ENCODE measurements around the gene DPCD. TPM values are rescaled to one million over a fixed set of nuclear protein-coding genes. Genes with fewer than 3 reads are reported as not detected.
"Not testable (repeated sequence)": the region's sequence is repeated elsewhere in the genome, so short reads cannot be mapped to it uniquely, and the experiment has no call there.

The DPCD gene
- total RNA-seq, 1 experiment from 2014 or later: 81.5 TPM

DNA sequence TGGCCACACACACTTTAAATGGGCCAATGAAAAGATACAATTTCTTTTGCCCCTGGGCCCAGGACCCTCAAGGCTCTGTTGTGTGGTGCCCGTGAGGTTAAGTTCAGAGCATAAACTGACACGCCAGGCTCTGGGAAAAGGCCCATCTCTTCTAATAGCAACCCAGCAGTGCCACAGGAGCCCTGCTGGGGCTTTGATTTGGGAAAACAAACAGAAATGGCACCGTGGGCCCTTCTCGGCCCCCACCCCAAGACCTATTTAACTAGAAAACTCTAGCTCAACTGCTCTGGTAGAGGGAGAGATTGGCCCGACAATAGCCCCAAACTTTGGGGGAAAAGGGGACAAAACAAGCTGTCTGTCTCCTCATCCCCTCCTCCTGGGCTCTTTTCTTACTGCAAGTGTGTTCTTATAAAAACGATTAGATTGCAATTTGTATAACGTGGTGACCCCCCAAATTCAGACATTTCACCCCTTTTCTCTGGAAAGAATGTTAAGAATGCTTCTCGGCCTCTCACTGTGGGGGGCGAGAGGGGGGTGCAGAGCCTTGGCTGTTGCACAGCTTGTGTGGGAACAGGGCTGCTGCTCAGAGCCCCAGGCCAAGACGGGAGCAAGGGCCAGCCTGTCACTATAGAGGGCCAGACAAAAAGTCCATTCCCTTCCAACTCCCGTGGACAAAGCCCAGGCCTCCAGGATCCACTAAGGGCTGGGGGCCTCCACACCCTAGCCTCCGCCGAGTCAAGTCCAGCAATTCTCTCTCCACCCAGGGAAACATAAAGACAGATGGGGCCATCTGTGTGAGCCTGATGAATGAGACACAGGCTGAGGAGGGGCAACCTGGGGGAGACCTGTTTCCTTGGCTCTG is 26.8 kb downstream of the DPCD start:
- DNase-seq (ENCODE audit: low read depth): no peak
- in situ Hi-C loops (cut with HindIII; ENCODE audit: low pct_unique_long_range_greater_than_20kb, low sequenced_read_pairs): no loop called here

- DNase-seq (ENCODE audit: low read depth): no peak
- in situ Hi-C loops (cut with HindIII; ENCODE audit: low pct_unique_long_range_greater_than_20kb, low sequenced_read_pairs): no loop called here
These were observed 27.5 kb downstream of the DPCD start for GRCh38 chr10:101615525-101616116.

- no peak for DNase-seq (ENCODE audit: low read depth)
- in situ Hi-C loops (cut with HindIII; ENCODE audit: low pct_unique_long_range_greater_than_20kb, low sequenced_read_pairs): no loop called here
These were observed 28.4 kb downstream of the DPCD start for GRCh38 chr10:101616415-101617101.

DNA sequence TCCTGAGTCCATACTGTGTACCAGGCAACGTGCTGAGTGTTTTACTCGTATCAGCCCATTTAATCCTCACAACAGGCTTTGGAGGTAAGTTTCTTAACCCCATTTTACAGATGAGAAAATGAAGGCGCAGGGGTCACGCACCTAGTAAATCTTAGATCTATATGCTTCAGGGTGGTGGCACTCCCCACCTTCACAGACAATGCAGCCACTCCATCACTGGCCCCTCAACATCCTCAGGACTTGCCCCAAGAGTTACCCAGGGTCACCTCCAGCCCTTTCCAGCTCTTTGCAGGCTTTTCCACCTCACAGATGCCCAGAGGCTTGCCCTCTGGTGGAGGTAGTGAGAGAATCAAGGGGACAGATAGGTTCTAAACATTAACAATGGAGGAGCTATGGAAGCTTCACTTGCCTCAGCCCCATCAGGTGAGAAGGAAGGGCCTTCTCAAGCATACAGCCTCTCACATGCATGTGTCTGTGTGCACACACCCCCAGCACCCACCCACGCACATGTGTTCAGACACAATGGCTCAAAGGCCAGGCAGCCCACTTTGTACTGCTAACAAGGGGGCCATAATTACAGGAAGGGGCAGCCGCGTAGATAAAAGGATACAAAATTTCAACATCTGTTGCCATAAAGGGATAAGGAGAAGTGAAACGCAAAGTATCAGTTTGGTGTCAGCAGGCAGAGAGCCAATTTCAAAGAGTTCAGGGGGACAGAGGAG is 29.1 kb downstream of the DPCD start:
- DNase-seq (ENCODE audit: low read depth): no peak
- in situ Hi-C loops (cut with HindIII; ENCODE audit: low pct_unique_long_range_greater_than_20kb, low sequenced_read_pairs): no loop called here

DNA sequence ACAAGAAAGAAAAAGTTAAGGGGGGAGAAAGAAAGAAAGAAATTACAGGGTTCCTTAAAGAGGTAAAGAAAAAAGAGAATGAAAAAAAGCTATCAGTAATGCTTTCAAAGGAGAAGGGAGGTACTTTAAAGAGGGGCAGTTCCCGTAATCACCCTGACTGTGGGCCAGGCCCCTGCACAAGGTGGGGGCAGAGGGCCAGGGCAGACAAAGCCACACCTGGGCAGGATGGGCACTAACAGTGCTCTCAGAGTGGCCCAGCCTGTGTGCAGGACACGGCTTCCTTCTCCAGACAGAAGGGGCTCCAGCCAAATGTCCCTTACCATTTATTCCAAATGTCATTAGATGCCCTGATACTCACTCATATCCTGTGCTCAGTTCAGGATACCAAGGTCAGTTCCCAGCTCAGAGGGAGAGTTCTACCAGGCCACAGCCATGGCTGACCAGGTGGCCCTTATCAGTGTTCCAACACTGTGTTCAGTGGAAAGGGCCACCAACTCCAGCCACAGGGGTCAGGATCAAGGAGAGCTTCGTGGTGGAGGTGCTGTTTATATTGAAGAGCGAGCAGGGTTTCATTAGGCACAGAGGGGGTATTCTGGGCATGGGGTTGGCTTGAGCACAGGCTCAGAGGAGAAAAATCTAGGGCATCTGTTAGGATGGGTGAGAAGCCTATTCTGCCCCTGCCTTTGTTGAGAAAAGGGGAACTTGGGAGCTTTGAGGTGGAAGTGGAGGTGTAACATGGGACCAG is 29.9 kb downstream of the DPCD start:
- DNase-seq (ENCODE audit: low read depth): no peak
- in situ Hi-C loops (cut with HindIII; ENCODE audit: low pct_unique_long_range_greater_than_20kb, low sequenced_read_pairs): no loop called here

DNA sequence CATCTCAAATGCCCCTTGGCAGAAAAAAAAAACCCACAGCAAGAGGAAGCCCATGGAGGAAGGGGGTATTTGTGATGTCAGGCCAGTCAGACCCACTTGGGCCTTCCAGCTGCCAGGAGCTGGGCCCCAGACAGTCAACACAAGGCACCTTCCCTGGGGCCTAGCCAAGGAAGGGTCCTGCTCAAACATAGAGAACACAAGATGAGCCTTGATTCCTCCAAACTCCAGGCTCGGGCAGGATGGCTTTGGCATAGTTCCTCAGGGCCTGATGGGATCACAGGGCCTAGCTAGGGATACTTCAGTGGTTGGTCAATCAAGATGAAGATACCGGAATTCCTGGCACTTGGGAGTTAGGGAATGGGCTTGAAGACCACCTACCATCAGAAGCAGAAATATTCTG is 30.8 kb downstream of the DPCD start:
- no peak for DNase-seq (ENCODE audit: low read depth)
- in situ Hi-C loops (cut with HindIII; ENCODE audit: low pct_unique_long_range_greater_than_20kb, low sequenced_read_pairs): no loop called here

DNA sequence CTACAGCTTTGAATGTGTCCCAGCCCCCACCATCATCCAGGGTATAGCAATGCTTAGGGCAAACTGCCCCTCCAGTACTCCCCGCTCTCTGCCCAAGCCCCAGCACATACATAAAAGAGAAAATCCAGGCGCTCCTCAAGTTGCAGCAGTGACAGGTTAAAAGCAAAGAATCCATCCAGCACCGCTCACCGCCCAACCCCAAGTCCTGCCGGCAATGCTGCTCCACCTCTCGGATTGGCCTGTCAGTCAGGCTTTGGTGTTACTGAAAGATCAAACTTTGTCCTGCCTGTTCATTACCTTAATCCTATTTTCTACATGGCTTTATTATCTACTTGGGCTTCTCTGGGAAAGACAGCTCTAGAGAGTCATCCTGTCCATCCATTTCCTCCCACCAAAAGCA is 31.9 kb downstream of the DPCD start:
- in situ Hi-C loops (cut with HindIII; ENCODE audit: low pct_unique_long_range_greater_than_20kb, low sequenced_read_pairs): no loop called here
- DNase-seq (ENCODE audit: low read depth): no peak

GRCh38 chr10:101623528-101623927 is 35.4 kb downstream of the DPCD start:
- DNase-seq (ENCODE audit: low read depth): no peak
- in situ Hi-C loops (cut with HindIII; ENCODE audit: low pct_unique_long_range_greater_than_20kb, low sequenced_read_pairs): no loop called here

GRCh38 chr10:101624526-101625102 is 36.5 kb downstream of the DPCD start:
- DNase-seq (ENCODE audit: low read depth): no peak
- in situ Hi-C loops (cut with HindIII; ENCODE audit: low pct_unique_long_range_greater_than_20kb, low sequenced_read_pairs): no loop called here

- in situ Hi-C loops (cut with HindIII; ENCODE audit: low pct_unique_long_range_greater_than_20kb, low sequenced_read_pairs): no loop called here
- no peak for DNase-seq (ENCODE audit: low read depth)
These were observed 37.8 kb downstream of the DPCD start for GRCh38 chr10:101625821-101626412.

DNA sequence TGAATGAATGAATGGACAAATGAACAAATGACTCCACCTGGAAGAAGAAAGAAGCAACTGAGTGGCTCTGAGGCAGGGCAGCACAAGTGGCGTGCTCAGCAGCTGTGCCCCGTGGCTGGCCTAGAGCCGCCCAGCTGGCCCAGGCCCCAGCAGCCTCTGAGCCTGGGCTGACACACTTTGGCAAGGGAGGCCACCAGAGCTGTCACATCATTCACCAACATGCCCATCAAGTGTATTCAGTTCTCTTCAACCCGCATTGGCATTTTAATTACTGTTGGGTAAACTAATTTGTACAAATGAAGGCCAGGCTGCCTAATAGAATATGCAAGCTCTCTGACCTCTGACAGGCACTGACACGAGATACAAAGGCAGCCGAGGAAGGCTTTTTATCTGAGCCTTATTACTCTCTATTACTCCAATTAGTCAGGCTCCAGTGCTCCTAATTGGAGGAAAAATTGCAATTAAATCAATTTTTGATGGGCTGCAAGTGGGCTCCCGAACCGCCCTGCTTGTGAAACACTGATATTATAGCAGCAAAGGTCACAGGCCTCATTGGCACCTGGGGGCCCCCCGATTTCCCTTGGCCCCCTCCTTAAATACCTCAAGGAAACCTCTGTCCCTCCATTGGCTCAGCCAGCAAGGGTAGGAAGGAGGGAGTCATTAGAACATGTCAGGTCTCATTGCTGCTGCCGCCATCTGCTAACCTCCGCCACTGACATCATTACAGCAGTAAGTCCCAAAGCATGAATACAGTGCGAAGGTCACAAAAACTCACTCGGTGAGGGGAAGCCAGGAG is 41.9 kb downstream of the DPCD start:
- in situ Hi-C loops (cut with HindIII; ENCODE audit: low pct_unique_long_range_greater_than_20kb, low sequenced_read_pairs): no loop called here
- DNase-seq (ENCODE audit: low read depth): no peak

GRCh38 chr10:101630633-101630920 is 42.5 kb downstream of the DPCD start:
- in situ Hi-C loops (cut with HindIII; ENCODE audit: low pct_unique_long_range_greater_than_20kb, low sequenced_read_pairs): no loop called here
- DNase-seq (ENCODE audit: low read depth): no peak

- in situ Hi-C loops (cut with HindIII; ENCODE audit: low pct_unique_long_range_greater_than_20kb, low sequenced_read_pairs): no loop called here
- DNase-seq (ENCODE audit: low read depth): no peak
These were observed 43.8 kb downstream of the DPCD start for GRCh38 chr10:101631821-101632475.

DNA sequence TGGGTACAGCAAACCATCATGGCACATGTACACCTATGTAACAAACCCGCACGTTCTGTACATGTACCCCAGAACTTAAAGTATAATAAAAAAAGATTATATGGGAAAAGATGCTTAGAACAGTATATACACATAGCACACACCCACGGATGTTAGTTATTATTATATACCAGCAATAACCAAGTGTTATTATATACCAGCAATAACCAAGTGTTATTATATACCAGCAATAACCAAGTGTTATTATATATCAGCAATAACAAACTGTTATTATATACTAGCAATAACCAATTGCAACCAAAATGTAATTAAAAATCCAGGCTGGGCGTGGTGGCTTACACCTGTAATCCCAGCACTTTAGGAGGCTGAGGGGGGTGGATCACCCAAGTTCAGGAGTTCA is 45.4 kb downstream of the DPCD start:
- DNase-seq (ENCODE audit: low read depth); in situ Hi-C loops (cut with HindIII; ENCODE audit: low pct_unique_long_range_greater_than_20kb, low sequenced_read_pairs): not testable (repeated sequence)

DNA sequence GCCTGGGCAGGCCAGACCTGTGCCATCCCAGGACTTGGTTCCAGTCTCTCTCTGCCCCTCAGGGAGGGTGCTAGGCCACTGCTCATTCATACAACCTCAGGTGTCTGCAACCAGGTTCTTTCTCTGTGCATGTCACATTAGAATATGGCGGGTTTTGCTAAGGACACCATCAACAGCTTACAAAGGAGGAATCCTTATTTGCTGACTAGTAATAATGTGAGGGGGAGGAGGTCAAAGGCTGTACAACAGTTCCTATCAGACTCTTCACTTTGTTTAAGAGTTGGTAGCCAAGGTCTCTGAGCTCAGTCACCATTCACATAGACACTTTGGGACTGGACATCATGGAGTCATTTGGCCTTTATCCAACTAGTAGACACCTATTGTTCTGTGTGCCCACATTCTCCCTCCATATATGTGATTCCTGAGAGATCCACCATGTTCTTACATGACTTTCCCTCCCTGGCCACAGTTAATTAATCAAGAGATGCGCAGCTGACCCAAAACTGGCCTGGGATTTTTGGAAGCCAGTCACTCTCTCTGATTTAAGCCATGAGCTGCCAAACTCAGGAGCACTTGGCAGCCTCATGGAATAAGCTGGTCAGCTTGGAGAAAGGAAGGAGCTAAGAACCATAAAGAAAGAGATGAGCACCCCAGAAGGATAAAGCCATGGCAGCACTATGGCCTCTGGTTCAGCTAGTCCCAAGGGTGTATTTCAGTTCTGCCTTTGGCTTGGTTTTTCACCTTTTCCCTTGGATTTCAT is 51.2 kb downstream of the DPCD start:
- in situ Hi-C loops (cut with HindIII; ENCODE audit: low pct_unique_long_range_greater_than_20kb, low sequenced_read_pairs): no loop called here
- no peak for DNase-seq (ENCODE audit: low read depth)

- in situ Hi-C loops (cut with HindIII; ENCODE audit: low pct_unique_long_range_greater_than_20kb, low sequenced_read_pairs): no loop called here
- DNase-seq (ENCODE audit: low read depth): no peak
These were observed 55.4 kb downstream of the DPCD start for GRCh38 chr10:101643546-101643945.
